Pancreas (tissue), 10 donors: ENCODE measurements around the gene SI. TPM values are rescaled to one million over a fixed set of nuclear protein-coding genes. Genes with fewer than 3 reads are reported as not detected.

Experiments used
- ATAC-seq, 4 donors: fragments of 200-7000 bp; cut with Tn5 transposase; one replicate each; pipeline versions ENCODE4 v1.8.0 to v1.9.1; 2020; ENCODE audit warnings: mild to moderate bottlenecking in 4 of 4, moderate library complexity in 4 of 4
- DNase-seq, 6 donors: peaks; one replicate each; pipeline ENCODE4 v3.0.0-alpha.2; 2020
- FAIRE-seq: peaks from 2 replicates; lab custom pipeline; 2012; peaks lifted over from hg19 to GRCh38; lab: Jason Lieb, UNC
- H3K27ac ChIP-seq, 4 donors: fragments of 200-600 bp; sonication (generic); 1 replicate in 3 of 4; 2 replicates in 1 of 4; pipeline versions ENCODE4 v1.5.0 to v1.8.0; 2020
- H3K27me3 ChIP-seq, 4 donors: fragments of 200-600 bp; one replicate each; pipeline ENCODE4 v1.8.0; 2021
- H3K36me3 ChIP-seq, 3 donors: fragments of 200-600 bp; sonication (generic) in 1 of 3; one replicate each; pipeline versions ENCODE4 v1.5.0 to v1.8.0; 2020 to 2021
- H3K4me1 ChIP-seq, 3 donors: fragments of 200-600 bp; one replicate each; pipeline ENCODE4 v1.8.0; 2021
- H3K4me3 ChIP-seq, 4 donors: fragments of 200-600 bp; sonication (generic) in 2 of 4; one replicate each; pipeline versions ENCODE4 v1.5.0 to v1.8.0; 2020 to 2021
- H3K9me3 ChIP-seq, 4 donors: fragments of 200-600 bp; one replicate each; pipeline ENCODE4 v1.8.0; 2021
- WGBS, 2 donors: extraction: QIAGEN DNeasy Blood & Tissue Kit; methylation state at CpG; one replicate each; pipeline ENCODE4 v1.1.7; 2013; 5-methylcytosine and 5-hydroxymethylcytosine counted together
- intact Hi-C, 3 donors: fragments of 100-400 bp; cut with DNase I; formaldehyde crosslinking; loops; one replicate each; pipeline versions ENCODE4 v1.11.1 to v1.14.2; 2022
- polyA plus RNA-seq, 2 donors: library from polyadenylated mRNA; stranded (reverse); fragments of 200-250 nt; gene quantifications; one replicate each; pipeline ENCODE4 v1.2.3, GENCODE V29; 2013
- total RNA-seq, 6 donors: library from RNA; stranded (reverse); fragmentation: NEBNext Ultra II Directional in 4 of 6; extraction: Animal tissue kit (Norgen Biotek cat#: 25700) in 4 of 6; gene quantifications; one replicate each; pipeline versions ENCODE4 v1.2.1 to v1.2.4, GENCODE V29; 2021 to 2023
- TF ChIP-seq, protein P1 (sequence below), 4 donors: fragments of 200-600 bp; sonication (generic) in 3 of 4; IDR thresholded peaks; one replicate each; pipeline versions ENCODE4 v1.5.0 to v1.8.0; 2021; ENCODE audit warnings: antibody characterized with exemption in 4 of 4
- donor health status: healthy with polysubstance abuse.
- donor health status: DM: no; HTN: no; CAD: no; lungs with moderate emphysema.
- donor health status: DM: no; HTN: no; CAD: no.
- donor health status: control.
- donor health status: control.
- donor health status: Bipolar disorder and iron deficiency.
- donor health status: DM: yes; HTN: yes; CAD: no.
- donor health status: DM: no; HTN: no; CAD: no.
- donor health status: DM: no; HTN: no; CAD: no.
- donor health status: DM: yes; HTN: yes; CAD: no.

Gene SI
- total and polyA plus RNA-seq, 8 donors, result under 0.01 to 0.04 TPM; not detected in 6

DNA sequence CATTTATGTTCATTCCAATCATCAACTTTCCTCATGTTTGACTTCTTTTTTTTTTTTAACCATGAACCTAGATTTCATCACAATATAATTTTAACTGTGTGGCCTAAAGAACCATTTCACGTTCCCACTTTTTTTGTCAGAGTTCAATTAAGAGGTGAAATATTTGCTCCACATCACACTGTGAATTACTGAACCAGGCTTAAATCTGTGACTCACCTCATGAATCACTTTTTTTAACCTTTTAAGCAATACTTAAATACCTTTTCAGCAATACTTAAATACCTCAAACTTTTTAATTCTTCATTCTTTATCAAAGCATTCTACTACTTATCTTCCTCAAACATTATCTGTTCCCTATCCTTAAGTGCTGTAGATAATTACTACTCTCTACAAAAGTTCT is 137.6 kb downstream of the SI start:
- intact Hi-C loops, result no loop called here
- no peaks in the 10 kb centered on the region for H3K4me1 ChIP-seq
- FAIRE-seq (no peak), ATAC-seq (no peak), DNase-seq (no peak)
- H3K9me3 ChIP-seq, result no peaks in the 10 kb centered on the region
- H3K4me3 ChIP-seq, result no peak overlapping the region
- H3K36me3 ChIP-seq, result no peaks in the 10 kb centered on the region
- no peak overlapping the region for H3K27ac ChIP-seq
- no peaks in the 10 kb centered on the region for H3K27me3 ChIP-seq
- TF ChIP-seq, protein P1, sequence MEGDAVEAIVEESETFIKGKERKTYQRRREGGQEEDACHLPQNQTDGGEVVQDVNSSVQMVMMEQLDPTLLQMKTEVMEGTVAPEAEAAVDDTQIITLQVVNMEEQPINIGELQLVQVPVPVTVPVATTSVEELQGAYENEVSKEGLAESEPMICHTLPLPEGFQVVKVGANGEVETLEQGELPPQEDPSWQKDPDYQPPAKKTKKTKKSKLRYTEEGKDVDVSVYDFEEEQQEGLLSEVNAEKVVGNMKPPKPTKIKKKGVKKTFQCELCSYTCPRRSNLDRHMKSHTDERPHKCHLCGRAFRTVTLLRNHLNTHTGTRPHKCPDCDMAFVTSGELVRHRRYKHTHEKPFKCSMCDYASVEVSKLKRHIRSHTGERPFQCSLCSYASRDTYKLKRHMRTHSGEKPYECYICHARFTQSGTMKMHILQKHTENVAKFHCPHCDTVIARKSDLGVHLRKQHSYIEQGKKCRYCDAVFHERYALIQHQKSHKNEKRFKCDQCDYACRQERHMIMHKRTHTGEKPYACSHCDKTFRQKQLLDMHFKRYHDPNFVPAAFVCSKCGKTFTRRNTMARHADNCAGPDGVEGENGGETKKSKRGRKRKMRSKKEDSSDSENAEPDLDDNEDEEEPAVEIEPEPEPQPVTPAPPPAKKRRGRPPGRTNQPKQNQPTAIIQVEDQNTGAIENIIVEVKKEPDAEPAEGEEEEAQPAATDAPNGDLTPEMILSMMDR (IDR thresholded peaks at IDR 0.05), result no peak
- WGBS, 2 donors, result 73 to 84% methylated on average over 1 of the region's 1 CpG

DNA sequence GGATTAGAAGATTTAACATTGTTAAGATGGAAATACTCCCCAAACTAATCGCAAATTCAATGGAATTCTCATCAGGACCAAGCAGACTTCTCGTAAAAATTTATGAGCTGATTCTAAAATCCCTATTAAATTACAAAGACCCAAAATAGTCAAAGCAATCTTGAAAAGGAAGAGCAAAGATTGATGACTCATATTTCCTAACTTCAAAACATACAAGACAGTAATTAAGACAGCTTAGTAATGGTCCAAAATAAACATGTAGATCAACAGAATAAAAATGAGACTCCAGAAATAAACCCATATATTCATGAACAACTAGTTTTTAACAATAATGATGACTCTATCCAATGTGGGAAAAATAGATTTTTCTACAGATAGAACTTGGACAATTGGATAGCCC is 148.7 kb downstream of the SI start:
- intact Hi-C loops, result no loop called here
- Histone ChIP-seq H3K9me3 (no peaks in the 10 kb centered on the region), H3K36me3 (no peaks in the 10 kb centered on the region), H3K4me3 (no peak overlapping the region), H3K27me3 (no peaks in the 10 kb centered on the region), H3K27ac (no peak overlapping the region), H3K4me1 (no peaks in the 10 kb centered on the region)
- no peak for FAIRE-seq
- WGBS, 2 donors, result 52 to 87% methylated on average over 2 of the region's 2 CpGs
- no peak for DNase-seq
- no peak for ATAC-seq
- TF ChIP-seq, protein P1 (IDR thresholded peaks at IDR 0.05), result no peak

Other genes with a start within 250 kb of the SI start
- under 1 TPM in 3 of 6 donors, not detected in 3; 0.03 to 0.12 (median 0.03) TPM for gene SLITRK3, start 117.9 kb upstream of the SI start, total RNA-seq
- under 1 TPM in 1 of 2 donors, not detected in 1; 0.02 TPM for gene SLITRK3, start 117.9 kb upstream of the SI start, polyA plus RNA-seq